Naive B cell (primary cell): Measurements from ENCODE around the gene SGSH. TPM values are rescaled to one million over a fixed set of nuclear protein-coding genes. Genes with fewer than 3 reads are reported as not detected.

ENCODE experiments used
- ATAC-seq, 2 donors: fragments of 150-1000 bp; cut with Tn5 transposase; 2 replicates each; pipeline ENCODE4 v1.10.0; 2021; ENCODE audit warnings: low read depth in 2 of 2, mild to moderate bottlenecking in 2 of 2, moderate library complexity in 2 of 2
- DNase-seq: peaks from one replicate; pipeline ENCODE4 v3.0.0; 2022
- H3K27ac Mint-ChIP-seq, 6 donors: one replicate each; pipeline ENCODE4 v1.8.0; 2020 to 2022; ENCODE audit warnings: mild to moderate bottlenecking in 6 of 6, mixed read lengths in 6 of 6, moderate library complexity in 5 of 6, inconsistent platforms in 2 of 6
- H3K27me3 Mint-ChIP-seq, 3 donors: one replicate each; pipeline ENCODE4 v1.8.0; 2021 to 2022; ENCODE audit warnings: mixed read lengths in 3 of 3, mild to moderate bottlenecking in 1 of 3
- H3K36me3 Mint-ChIP-seq, 2 donors: one replicate each; pipeline ENCODE4 v1.8.0; 2020 to 2022; ENCODE audit warnings: mixed read lengths in 2 of 2, inconsistent platforms in 1 of 2, mild to moderate bottlenecking in 1 of 2
- H3K4me1 Mint-ChIP-seq, 3 donors: one replicate each; pipeline ENCODE4 v1.8.0; 2020 to 2022; ENCODE audit warnings: mixed read lengths in 3 of 3, inconsistent platforms in 1 of 3, mild to moderate bottlenecking in 1 of 3, moderate library complexity in 1 of 3
- H3K4me3 Mint-ChIP-seq, 8 donors: one replicate each; pipeline ENCODE4 v1.8.0; 2020 to 2022; ENCODE audit warnings: mild to moderate bottlenecking in 8 of 8, mixed read lengths in 8 of 8, moderate library complexity in 8 of 8, inconsistent platforms in 2 of 8
- H3K9me3 Mint-ChIP-seq, 7 donors: one replicate each; pipeline ENCODE4 v1.8.0; 2020 to 2022; ENCODE audit warnings: mixed read lengths in 7 of 7, mild to moderate bottlenecking in 5 of 7, inconsistent platforms in 2 of 7, moderate library complexity in 1 of 7
- polyA plus RNA-seq, 6 donors: library from polyadenylated mRNA; unstranded; fragments of 300-500 nt; fragmentation: Illumina TruSeq; gene quantifications; one replicate each; pipeline ENCODE4 v1.2.3, GENCODE V29; 2021; ENCODE audit warnings: low read depth in 6 of 6

SGSH gene
- polyA plus RNA-seq, 6 donors from 2014 or later, result 12.3 to 38.5 (median 22.4) TPM

DNA sequence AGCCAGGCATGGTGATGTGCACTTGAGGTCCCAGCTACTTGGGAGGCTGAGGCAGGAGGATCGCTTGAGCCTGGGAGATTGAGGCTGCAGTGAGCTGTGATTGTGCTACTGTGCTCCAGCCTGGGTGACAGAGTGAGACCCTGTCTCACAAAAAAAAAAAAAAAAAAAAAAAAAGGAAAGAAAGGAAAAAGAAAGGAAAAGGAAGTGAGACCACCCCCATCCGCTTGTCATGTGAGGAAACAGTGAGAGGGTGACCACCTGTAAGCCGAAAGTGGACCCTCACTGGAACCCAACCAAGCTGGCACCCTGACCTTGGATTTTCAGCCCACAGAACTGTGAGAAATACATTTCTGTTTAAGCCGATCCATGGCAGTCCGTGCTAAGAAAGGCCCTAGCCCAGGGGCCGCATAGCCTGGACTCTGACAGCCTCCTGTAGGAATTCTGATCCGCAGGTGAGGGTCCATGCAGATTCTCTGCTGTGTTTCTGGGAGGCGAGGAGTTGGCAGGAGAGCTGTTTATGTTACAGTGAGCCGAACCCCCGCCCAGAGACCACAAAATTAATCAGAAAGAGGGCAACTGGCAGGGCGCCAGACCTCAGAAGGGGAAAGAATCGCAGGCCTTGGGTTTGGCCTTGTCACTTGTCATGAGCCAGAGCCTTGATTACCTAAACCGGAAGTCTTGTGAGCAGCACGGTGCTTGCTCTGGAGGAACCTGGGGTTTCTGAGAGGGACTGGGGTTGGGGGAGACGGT is 945 bp downstream of the SGSH start:
- ATAC-seq (peak; percentile 91 to 92), DNase-seq (peak; percentile 92)
- H3K27me3 Mint-ChIP-seq, result peaks cover 0 to 7% (median 6%) of the 10 kb centered on the region in 3 donors
- H3K4me3 Mint-ChIP-seq, result peak overlapping the region; percentile 84 to 98 (median 94)
- H3K36me3 Mint-ChIP-seq, result peaks cover 11 to 22% of the 10 kb centered on the region in 2 donors
- no peaks in the 10 kb centered on the region for H3K9me3 Mint-ChIP-seq
- peak overlapping the region; percentile 93 to 100 (median 98) for H3K27ac Mint-ChIP-seq
- peaks cover 21 to 28% (median 25%) of the 10 kb centered on the region in 3 donors for H3K4me1 Mint-ChIP-seq

DNA sequence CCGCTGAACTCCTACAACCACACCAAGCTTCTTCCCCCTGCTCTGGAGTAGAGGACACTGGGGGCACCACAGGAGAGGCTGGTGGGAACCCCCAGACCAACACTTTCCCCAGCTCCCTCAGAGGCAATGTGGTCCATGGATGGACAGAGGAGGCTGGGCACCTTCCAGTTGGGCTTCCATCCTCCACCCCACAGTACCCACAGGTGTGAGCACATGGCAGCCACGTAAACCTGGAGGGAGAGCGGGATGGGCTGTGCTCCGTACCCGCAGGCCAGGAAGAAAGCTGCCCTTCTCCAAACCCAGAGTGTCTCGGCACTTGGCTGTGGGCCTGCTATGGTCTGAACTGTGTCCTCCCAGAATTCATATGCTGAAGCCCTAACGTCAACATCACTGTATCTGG is 1.7 kb downstream of the SGSH start:
- Mint-ChIP-seq H3K9me3 (no peaks in the 10 kb centered on the region), H3K4me3 (peak overlapping the region; percentile 80 to 98 (median 92)), H3K27ac (peak overlapping the region in 5 of 6 donors; percentile 34 to 98 (median 93)), H3K36me3 (peaks cover 11 to 16% of the 10 kb centered on the region in 2 donors), H3K27me3 (peaks cover 0 to 6% (median 0%) of the 10 kb centered on the region in 3 donors), H3K4me1 (peaks cover 21 to 28% (median 22%) of the 10 kb centered on the region in 3 donors)
- ATAC-seq, result no peak
- DNase-seq, result no peak

DNA sequence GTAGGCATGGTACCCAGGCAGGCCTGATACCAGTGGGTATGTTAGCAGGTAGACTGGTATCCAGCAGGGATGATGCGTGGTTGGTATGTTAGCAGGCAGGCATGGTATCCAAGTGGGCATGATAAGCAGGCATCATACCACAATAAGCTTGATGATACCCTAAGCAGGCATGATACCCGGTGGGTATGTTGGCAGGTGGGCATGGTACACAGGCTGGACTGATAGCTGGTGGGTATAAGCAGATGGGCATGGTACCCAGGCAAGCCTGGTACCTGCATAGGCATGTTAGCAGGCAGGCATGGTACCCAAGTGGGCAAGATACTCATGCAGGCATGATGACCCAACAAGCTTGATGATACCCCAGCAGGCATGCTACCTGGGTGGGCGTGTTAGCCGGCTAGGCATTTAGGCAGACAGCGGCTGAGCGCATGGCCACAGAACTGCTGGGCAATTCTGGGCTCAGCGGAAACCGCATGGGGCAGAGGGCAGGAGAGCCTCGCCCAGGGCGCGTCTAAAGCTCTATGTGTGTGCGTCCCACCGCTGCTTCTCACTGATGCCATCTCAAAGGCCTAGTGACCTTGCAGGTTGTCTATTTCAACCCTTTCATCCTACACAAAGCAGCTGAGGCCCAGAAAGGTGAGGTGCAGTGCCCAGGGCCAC is 2.3 kb downstream of the SGSH start:
- Mint-ChIP-seq H3K27ac (peak overlapping the region in 3 of 6 donors; percentile 22 to 67 (median 47)), H3K9me3 (no peaks in the 10 kb centered on the region), H3K36me3 (peaks cover 11 to 16% of the 10 kb centered on the region in 2 donors), H3K4me3 (peak overlapping the region in 3 of 8 donors; percentile 4 to 96 (median 22)), H3K27me3 (peaks cover 0 to under 1% (median 0%) of the 10 kb centered on the region in 3 donors), H3K4me1 (peaks cover 21 to 34% (median 22%) of the 10 kb centered on the region in 3 donors)
- DNase-seq, result no peak
- ATAC-seq, result no peak

- H3K27ac Mint-ChIP-seq, result peak overlapping the region in 5 of 6 donors; percentile 14 to 67 (median 45)
- peaks cover 11 to 20% of the 10 kb centered on the region in 2 donors for H3K36me3 Mint-ChIP-seq
Measured at GRCh38 chr17:80216473-80217456, 3.4 kb downstream of the SGSH start.

DNA sequence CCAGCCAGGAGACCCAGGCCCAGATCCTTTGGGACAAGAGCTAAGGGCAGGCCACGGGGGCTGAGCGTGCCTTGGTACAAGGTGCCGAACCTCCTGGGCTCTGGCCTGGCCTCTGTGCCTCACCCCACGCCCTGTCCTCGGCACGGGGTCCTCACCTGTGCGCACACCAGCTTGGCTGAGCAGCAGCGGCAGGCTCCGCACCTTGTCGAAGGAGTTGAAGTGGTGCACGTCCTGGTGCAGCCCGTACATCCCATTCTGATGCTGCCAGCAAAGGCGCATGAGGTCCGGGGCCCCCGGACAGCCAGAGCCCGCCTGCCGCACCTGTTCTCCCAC is 5.3 kb downstream of the SGSH start:
- ATAC-seq, result no peak
- Mint-ChIP-seq H3K4me1 (peaks cover 17 to 35% (median 19%) of the 10 kb centered on the region in 3 donors), H3K36me3 (peaks cover 11 to 31% of the 10 kb centered on the region in 2 donors), H3K9me3 (no peaks in the 10 kb centered on the region), H3K27me3 (no peaks in the 10 kb centered on the region), H3K4me3 (no peak overlapping the region), H3K27ac (no peak overlapping the region)
- DNase-seq, result no peak

More at GRCh38 chr17:80216473-80217456, 3.4 kb downstream of the SGSH start:
- ATAC-seq (no peak), DNase-seq (no peak)
- H3K27me3 Mint-ChIP-seq, result no peaks in the 10 kb centered on the region
- no peaks in the 10 kb centered on the region for H3K9me3 Mint-ChIP-seq
- no peak overlapping the region for H3K4me3 Mint-ChIP-seq
- peaks cover 19 to 38% (median 21%) of the 10 kb centered on the region in 3 donors for H3K4me1 Mint-ChIP-seq

DNA sequence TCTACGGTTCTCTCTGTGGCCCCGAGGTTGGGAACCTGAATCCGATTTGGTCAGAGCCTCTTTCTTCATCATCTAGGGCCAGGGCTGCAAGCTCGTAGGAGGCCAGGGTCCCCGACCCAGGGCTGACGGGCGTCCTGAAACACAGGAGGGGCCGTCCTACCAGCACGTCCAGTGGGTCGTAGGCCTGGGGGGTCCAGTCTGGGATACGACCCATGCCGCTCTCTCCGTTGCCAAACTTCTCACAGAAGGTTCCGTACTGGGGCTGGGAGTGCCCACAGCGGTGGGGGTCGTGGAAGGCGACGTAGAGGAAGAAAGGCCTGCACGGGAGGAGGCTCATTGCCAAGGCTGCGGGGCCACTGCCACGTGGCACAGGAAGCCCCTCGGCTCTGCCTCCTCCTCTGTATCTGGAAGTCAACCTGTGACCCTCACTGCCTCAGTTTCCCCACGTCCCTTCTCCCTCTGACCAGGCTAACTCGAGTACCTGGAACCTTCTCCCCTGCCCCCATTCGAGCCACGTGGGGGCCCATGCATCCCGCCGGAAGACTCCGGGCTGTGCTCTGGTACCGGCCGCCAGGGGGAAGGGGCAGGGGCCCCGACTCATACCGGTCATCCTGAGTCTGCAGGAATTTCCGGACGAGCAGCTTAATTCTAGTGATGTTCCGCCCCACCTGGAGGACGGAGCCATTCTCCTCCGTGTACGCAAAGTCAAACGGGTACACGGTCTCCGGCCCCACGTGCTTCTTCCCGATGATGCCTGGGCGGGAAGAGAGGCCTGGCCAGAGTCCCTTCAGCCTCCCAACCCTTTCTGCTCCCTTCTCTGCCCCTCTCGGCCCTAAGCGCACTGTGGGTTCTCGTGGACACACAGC is 5.9 kb downstream of the SGSH start:
- peaks cover 11 to 31% of the 10 kb centered on the region in 2 donors for H3K36me3 Mint-ChIP-seq
- DNase-seq, result no peak
- no peaks in the 10 kb centered on the region for H3K27me3 Mint-ChIP-seq

GRCh38 chr17:80213643-80213975 is 6.5 kb downstream of the SGSH start:
- no peak overlapping the region for H3K4me3 Mint-ChIP-seq
- ATAC-seq, result no peak
- no peaks in the 10 kb centered on the region for H3K27me3 Mint-ChIP-seq
- DNase-seq, result no peak
- no peaks in the 10 kb centered on the region for H3K9me3 Mint-ChIP-seq
- H3K4me1 Mint-ChIP-seq, result peaks cover 9 to 23% (median 10%) of the 10 kb centered on the region in 3 donors
- H3K27ac Mint-ChIP-seq, result peak overlapping the region in 1 of 6 donors; percentile 13
- H3K36me3 Mint-ChIP-seq, result peaks cover 11 to 31% of the 10 kb centered on the region in 2 donors

More for the DNA sequence above, 5.9 kb downstream of the SGSH start:
- no peaks in the 10 kb centered on the region for H3K9me3 Mint-ChIP-seq
- ATAC-seq, result no peak
- H3K27ac Mint-ChIP-seq, result no peak overlapping the region
- H3K4me1 Mint-ChIP-seq, result peaks cover 11 to 29% (median 13%) of the 10 kb centered on the region in 3 donors
- H3K4me3 Mint-ChIP-seq, result no peak overlapping the region

DNA sequence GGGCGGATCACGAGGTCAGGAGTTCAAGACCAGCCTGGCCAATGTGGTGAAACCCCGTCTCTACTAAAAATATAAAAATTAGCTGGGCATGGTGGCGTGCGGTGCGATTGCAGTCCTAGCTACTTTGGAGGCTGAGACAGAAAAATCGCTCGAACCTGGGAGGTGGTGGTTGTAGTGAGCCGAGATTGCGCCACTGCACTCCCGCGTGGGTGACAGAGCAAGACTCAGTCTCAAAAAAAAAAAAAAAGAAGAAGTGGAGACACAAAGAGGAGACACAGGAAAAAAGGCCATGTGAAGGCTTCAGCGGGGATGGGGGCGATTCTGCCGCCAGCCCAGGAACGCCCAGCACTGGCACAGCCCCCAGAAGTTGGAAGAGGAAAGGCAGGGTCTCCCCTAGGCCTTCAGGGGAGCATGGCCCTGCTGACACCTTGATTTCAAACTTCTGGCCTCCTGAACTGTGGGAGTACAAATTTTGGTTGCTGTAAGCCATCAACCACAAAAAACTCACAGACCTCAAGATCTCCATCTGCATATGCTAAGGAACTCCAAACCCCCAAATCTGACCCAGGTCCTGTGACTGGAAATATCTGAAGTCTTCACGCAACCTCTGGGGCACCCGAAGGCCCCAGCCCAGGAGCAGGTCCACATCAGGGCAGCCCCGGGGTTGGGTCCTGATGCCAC is 7.0 kb downstream of the SGSH start:
- H3K36me3 Mint-ChIP-seq, result peaks cover 11 to 31% of the 10 kb centered on the region in 2 donors

DNA sequence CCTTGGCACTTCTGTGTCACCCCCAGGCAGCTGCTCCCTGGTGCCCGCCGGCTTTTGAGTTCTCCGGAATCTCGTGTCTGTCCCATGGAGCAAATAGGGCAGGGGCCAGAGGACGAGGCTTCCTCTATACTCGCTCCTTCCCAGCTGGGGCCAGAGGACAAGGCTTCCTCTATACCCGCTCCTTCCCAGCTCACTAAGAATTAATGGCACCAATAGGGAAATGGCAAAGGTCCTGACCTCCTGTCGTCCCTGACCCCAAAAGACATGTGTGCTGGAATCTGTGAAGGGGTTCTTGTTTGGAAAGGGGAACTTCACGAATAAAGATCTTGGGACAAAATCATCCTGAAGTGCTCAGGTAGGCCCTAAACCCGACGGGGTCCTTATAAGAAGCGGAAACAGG is 7.6 kb downstream of the SGSH start:
- Mint-ChIP-seq H3K4me3 (no peak overlapping the region), H3K36me3 (peaks cover 8 to 29% of the 10 kb centered on the region in 2 donors)

More for the DNA sequence above, 7.0 kb downstream of the SGSH start:
- no peaks in the 10 kb centered on the region for H3K9me3 Mint-ChIP-seq
- H3K4me1 Mint-ChIP-seq, result peaks cover 9 to 19% (median 9%) of the 10 kb centered on the region in 3 donors
- no peak overlapping the region for H3K4me3 Mint-ChIP-seq
- H3K27me3 Mint-ChIP-seq, result no peaks in the 10 kb centered on the region
- DNase-seq (peak; percentile 26), ATAC-seq (peak; percentile 38 to 57)
- peak overlapping the region in 2 of 6 donors; percentile 13 to 87 for H3K27ac Mint-ChIP-seq

GRCh38 chr17:80212109-80212508 is 8.0 kb downstream of the SGSH start:
- Mint-ChIP-seq H3K27ac (no peak overlapping the region), H3K9me3 (no peaks in the 10 kb centered on the region), H3K4me1 (peaks cover 4 to 10% (median 9%) of the 10 kb centered on the region in 3 donors), H3K4me3 (no peak overlapping the region), H3K27me3 (no peaks in the 10 kb centered on the region), H3K36me3 (peaks cover 5 to 25% of the 10 kb centered on the region in 2 donors)
- DNase-seq (no peak), ATAC-seq (no peak)

More for the DNA sequence above, 7.6 kb downstream of the SGSH start:
- DNase-seq (no peak), ATAC-seq (no peak)
- H3K27ac Mint-ChIP-seq, result peak overlapping the region in 2 of 6 donors; percentile 57 to 87
- peaks cover 7 to 14% (median 9%) of the 10 kb centered on the region in 3 donors for H3K4me1 Mint-ChIP-seq
- H3K9me3 Mint-ChIP-seq, result no peaks in the 10 kb centered on the region
- H3K27me3 Mint-ChIP-seq, result no peaks in the 10 kb centered on the region

DNA sequence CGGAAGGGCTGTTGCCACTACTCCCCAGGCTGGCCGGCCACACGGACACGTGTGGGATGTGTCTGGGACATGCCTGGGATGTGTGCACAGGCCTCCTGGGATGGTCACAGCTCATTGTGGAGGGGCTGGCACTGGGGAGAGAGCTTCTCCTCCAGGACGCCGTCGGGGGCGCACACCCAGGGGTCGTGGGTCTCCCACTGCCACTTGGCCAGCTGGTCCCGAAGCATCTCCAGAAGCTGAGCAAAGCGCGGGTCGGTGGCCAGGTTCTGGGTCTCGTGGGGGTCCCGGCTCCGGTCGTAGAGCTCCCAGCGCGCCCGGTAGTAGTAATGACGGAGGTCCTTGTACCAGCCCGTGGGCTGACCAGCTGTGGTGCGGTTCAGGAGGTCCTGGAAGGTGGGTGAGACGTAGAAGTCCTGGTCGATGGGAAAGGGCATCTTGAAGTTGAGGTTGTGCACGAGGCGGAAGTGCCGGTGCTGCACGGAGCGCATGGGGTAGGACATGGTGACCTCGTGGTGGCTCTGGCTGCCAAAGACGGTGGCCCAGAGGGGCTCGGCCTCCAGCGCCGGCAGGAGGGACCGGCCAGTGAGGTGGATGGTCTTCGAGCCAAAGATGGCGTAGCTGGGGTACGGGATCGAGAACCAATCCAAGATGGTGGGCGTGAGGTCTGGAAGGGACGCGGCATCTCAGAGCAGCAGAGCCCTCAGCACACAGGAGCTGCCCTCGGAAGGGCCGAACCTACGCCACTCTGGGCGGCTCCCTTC is 9.6 kb downstream of the SGSH start:
- H3K36me3 Mint-ChIP-seq, result peaks cover 0 to 15% of the 10 kb centered on the region in 2 donors
- ATAC-seq, result no peak
- H3K27ac Mint-ChIP-seq, result peak overlapping the region in 3 of 6 donors; percentile 33 to 76 (median 72)

More for the DNA sequence above, 9.6 kb downstream of the SGSH start:
- Mint-ChIP-seq H3K9me3 (no peaks in the 10 kb centered on the region), H3K27me3 (no peaks in the 10 kb centered on the region), H3K4me1 (peaks cover 0 to 10% (median 9%) of the 10 kb centered on the region in 3 donors), H3K4me3 (no peak overlapping the region)
- no peak for DNase-seq
